Neural progenitor cell (in vitro differentiated cells): Measurements from ENCODE around the gene ZNF212.

Experiments used
- EZH2phosphoT487 ChIP-seq: fragments of 200-600 bp; sonication (generic); IDR thresholded peaks from 2 replicates; pipeline ENCODE4 v1.6.1; 2017; ENCODE audit warnings: antibody characterized with exemption
- TF ChIP-seq, protein P1 (sequence below): fragments of 200-600 bp; sonication (generic); IDR thresholded peaks from 2 replicates; pipeline ENCODE4 v1.5.1; 2017; ENCODE audit warnings: antibody characterized with exemption, mild to moderate bottlenecking

DNA sequence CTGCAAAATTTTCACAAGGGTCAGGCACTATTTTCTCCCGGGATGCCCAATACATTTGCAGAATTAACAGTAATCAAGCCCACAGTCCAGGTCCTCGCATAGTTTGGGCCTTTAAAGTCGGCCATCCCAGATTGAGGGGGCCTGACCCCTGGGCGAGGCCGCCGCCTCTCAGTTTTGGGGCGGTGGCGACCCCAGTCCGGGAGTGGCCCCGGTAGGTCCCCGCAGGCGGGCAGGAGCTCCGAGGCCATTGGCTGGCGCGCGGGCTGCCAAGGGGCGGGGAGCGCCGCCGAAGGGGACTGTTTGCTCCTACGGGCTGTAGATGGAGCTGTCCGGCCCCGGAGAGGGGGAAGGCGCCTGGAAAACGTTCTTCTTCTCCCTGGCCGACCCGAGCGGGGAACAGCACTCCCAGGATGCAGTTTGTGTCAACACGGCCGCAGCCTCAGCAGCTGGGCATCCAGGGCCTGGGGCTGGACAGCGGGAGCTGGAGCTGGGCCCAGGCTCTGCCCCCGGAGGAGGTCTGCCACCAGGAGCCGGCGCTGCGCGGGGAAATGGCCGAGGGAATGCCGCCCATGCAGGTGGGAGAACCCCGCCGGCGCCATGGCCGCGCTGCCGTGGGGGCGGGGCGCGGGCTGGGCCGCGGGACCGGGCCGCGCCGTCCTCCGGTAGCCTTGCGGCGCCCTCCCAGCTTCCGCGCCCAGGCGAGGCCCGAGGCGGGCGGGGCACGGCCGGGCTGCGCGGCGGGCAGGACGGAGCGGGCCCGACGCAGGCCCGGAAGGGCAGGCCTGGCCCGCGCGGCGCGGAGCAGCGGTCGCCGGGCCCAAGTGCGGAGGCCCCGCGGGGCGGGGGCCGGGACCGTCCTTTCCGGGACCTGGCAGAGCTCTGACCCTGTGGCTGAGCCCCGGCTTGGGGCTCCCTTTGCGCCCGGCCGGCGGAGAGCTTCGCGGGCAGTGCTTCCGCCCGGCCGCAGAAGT, 44.0 kb upstream of the ZNF212 start, which contains the start of gene ZNF282:
- TF ChIP-seq, protein P1, sequence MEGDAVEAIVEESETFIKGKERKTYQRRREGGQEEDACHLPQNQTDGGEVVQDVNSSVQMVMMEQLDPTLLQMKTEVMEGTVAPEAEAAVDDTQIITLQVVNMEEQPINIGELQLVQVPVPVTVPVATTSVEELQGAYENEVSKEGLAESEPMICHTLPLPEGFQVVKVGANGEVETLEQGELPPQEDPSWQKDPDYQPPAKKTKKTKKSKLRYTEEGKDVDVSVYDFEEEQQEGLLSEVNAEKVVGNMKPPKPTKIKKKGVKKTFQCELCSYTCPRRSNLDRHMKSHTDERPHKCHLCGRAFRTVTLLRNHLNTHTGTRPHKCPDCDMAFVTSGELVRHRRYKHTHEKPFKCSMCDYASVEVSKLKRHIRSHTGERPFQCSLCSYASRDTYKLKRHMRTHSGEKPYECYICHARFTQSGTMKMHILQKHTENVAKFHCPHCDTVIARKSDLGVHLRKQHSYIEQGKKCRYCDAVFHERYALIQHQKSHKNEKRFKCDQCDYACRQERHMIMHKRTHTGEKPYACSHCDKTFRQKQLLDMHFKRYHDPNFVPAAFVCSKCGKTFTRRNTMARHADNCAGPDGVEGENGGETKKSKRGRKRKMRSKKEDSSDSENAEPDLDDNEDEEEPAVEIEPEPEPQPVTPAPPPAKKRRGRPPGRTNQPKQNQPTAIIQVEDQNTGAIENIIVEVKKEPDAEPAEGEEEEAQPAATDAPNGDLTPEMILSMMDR: peak; percentile 67
- no peak for TF ChIP-seq EZH2phosphoT487
